Vagina (tissue), 2 donors: Measurements from ENCODE around the gene NEMP2.

Experiments used
- CTCF ChIP-seq, 3 experiments: fragments of 450-650 bp in 2 of 3; fragments of 200-600 bp in 1 of 3; sonication (generic) in 1 of 3; IDR thresholded peaks; one replicate each; pipeline ENCODE4 v1.5.1; 2017 to 2019; ENCODE audit warnings: antibody characterized with exemption in 3 of 3, mild to moderate bottlenecking in 2 of 3, moderate library complexity in 2 of 3
- POLR2A ChIP-seq, 2 donors: fragments of 450-650 bp; IDR thresholded peaks; one replicate each; pipeline ENCODE4 v1.6.1; 2017; ENCODE audit warnings: antibody characterized with exemption in 2 of 2, mild to moderate bottlenecking in 2 of 2, moderate library complexity in 2 of 2

GRCh38 chr2:190462181-190462580, 72.3 kb downstream of the NEMP2 start:
- TF ChIP-seq POLR2A (IDR thresholded peaks at IDR 0.05) (no peak), CTCF (IDR thresholded peaks at IDR 0.05) (no peak)
